ENCODE data around the gene D2HGDH. TPM values are rescaled to one million over a fixed set of nuclear protein-coding genes. Genes with fewer than 3 reads are reported as not detected.
A peak's percentile ranks its signal among the peaks of the same experiment; 100 is the strongest.

Gene D2HGDH
- total and polyA plus RNA-seq, 2 of the 13 experiments (the other 11 are each of a cell fraction or from before 2014, with no cell fraction given) = 19.2 to 20.3 TPM

DNA sequence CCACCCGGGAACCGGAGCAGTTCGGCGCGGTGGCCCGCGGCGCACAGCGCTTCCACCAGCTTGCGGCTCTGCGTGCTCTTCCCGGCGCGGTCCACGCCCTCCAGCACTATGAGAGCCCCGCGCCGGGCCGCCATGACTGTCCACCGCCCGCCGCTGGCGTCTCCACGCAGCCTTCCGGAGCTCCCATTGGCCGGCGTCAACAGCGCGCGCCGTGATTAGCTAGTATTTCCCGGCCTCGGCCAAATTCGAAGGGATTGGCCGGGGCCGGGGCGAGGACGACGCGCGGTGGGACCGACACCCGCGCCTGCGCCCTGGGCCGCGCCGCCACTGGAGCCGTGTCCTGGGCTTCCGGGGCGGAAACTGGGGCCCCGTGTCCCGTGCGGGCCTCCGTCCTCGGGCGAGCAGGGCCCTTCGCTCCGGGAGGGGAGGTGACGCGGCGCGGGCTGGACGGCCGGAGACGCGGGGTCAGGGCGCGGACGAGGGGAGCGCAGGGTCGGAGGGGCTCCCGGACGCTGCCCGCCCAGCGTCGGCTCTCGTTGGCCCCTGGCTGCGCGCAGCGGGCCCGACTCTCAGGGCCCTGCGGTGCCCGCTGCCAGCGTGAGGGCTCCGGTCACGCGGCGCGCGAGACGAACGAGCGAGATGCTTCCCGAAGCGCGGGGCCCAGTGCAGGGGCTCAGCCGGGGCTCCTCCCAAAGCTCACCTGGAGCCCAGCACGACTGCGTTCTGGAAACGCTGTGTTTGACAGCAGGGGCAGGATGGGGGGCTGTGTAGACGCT is 47.6 kb upstream of the D2HGDH start, which contains the start of gene DTYMK (continued):
- TF ChIP-seq, protein P1, sequence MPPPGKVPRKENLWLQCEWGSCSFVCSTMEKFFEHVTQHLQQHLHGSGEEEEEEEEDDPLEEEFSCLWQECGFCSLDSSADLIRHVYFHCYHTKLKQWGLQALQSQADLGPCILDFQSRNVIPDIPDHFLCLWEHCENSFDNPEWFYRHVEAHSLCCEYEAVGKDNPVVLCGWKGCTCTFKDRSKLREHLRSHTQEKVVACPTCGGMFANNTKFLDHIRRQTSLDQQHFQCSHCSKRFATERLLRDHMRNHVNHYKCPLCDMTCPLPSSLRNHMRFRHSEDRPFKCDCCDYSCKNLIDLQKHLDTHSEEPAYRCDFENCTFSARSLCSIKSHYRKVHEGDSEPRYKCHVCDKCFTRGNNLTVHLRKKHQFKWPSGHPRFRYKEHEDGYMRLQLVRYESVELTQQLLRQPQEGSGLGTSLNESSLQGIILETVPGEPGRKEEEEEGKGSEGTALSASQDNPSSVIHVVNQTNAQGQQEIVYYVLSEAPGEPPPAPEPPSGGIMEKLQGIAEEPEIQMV (CRISPR knock-in tag; IDR thresholded peaks at IDR 0.05; ENCODE audit: low read depth) = peak; percentile 65; the same call in 1 of the 2 replicates
- TF ChIP-seq, protein P2, sequence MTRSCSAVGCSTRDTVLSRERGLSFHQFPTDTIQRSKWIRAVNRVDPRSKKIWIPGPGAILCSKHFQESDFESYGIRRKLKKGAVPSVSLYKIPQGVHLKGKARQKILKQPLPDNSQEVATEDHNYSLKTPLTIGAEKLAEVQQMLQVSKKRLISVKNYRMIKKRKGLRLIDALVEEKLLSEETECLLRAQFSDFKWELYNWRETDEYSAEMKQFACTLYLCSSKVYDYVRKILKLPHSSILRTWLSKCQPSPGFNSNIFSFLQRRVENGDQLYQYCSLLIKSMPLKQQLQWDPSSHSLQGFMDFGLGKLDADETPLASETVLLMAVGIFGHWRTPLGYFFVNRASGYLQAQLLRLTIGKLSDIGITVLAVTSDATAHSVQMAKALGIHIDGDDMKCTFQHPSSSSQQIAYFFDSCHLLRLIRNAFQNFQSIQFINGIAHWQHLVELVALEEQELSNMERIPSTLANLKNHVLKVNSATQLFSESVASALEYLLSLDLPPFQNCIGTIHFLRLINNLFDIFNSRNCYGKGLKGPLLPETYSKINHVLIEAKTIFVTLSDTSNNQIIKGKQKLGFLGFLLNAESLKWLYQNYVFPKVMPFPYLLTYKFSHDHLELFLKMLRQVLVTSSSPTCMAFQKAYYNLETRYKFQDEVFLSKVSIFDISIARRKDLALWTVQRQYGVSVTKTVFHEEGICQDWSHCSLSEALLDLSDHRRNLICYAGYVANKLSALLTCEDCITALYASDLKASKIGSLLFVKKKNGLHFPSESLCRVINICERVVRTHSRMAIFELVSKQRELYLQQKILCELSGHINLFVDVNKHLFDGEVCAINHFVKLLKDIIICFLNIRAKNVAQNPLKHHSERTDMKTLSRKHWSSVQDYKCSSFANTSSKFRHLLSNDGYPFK (CRISPR knock-in tag; IDR thresholded peaks at IDR 0.05; ENCODE audit: borderline replicate concordance) = peak; percentile 77; the same call in 1 of the 2 replicates
- TF ChIP-seq ATAD3A (CRISPR knock-in tag; IDR thresholded peaks at IDR 0.05) = no peak
- TF ChIP-seq, protein P3, sequence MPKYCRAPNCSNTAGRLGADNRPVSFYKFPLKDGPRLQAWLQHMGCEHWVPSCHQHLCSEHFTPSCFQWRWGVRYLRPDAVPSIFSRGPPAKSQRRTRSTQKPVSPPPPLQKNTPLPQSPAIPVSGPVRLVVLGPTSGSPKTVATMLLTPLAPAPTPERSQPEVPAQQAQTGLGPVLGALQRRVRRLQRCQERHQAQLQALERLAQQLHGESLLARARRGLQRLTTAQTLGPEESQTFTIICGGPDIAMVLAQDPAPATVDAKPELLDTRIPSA (CRISPR knock-in tag; IDR thresholded peaks at IDR 0.05; ENCODE audit: borderline replicate concordance) = no peak
- TF ChIP-seq, protein P4, sequence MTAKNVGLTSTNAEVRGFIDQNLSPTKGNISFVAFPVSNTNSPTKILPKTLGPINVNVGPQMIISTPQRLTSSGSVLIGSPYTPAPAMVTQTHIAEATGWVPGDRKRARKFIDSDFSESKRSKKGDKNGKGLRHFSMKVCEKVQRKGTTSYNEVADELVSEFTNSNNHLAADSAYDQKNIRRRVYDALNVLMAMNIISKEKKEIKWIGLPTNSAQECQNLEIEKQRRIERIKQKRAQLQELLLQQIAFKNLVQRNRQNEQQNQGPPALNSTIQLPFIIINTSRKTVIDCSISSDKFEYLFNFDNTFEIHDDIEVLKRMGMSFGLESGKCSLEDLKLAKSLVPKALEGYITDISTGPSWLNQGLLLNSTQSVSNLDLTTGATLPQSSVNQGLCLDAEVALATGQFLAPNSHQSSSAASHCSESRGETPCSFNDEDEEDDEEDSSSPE (CRISPR knock-in tag; IDR thresholded peaks at IDR 0.05) = peak; percentile 99
- peak; percentile 24 for TF ChIP-seq IKZF4 (CRISPR knock-in tag; IDR thresholded peaks at IDR 0.05; ENCODE audit: borderline replicate concordance, low read depth, not compliant biosample characterization)
- TF ChIP-seq FOXP1 (IDR thresholded peaks at IDR 0.05) = no peak
- no peak for TF ChIP-seq FOXP1 (CRISPR knock-in tag; IDR thresholded peaks at IDR 0.05)
- TF ChIP-seq, protein P5, sequence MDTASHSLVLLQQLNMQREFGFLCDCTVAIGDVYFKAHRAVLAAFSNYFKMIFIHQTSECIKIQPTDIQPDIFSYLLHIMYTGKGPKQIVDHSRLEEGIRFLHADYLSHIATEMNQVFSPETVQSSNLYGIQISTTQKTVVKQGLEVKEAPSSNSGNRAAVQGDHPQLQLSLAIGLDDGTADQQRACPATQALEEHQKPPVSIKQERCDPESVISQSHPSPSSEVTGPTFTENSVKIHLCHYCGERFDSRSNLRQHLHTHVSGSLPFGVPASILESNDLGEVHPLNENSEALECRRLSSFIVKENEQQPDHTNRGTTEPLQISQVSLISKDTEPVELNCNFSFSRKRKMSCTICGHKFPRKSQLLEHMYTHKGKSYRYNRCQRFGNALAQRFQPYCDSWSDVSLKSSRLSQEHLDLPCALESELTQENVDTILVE (CRISPR knock-in tag; IDR thresholded peaks at IDR 0.05) = peak; percentile 98; the same call in 1 of the 2 replicates
- no peak for TF ChIP-seq FOXA1 (IDR thresholded peaks at IDR 0.05)
- TF ChIP-seq FOXA1 (CRISPR knock-in tag; IDR thresholded peaks at IDR 0.05) = 0 out of 2 replicates have a peak, but pooled peaks have one; percentile 32
- TF ChIP-seq ZNF33A (CRISPR knock-in tag; IDR thresholded peaks at IDR 0.05; ENCODE audit: borderline replicate concordance) = no peak
- TF ChIP-seq, protein P6, sequence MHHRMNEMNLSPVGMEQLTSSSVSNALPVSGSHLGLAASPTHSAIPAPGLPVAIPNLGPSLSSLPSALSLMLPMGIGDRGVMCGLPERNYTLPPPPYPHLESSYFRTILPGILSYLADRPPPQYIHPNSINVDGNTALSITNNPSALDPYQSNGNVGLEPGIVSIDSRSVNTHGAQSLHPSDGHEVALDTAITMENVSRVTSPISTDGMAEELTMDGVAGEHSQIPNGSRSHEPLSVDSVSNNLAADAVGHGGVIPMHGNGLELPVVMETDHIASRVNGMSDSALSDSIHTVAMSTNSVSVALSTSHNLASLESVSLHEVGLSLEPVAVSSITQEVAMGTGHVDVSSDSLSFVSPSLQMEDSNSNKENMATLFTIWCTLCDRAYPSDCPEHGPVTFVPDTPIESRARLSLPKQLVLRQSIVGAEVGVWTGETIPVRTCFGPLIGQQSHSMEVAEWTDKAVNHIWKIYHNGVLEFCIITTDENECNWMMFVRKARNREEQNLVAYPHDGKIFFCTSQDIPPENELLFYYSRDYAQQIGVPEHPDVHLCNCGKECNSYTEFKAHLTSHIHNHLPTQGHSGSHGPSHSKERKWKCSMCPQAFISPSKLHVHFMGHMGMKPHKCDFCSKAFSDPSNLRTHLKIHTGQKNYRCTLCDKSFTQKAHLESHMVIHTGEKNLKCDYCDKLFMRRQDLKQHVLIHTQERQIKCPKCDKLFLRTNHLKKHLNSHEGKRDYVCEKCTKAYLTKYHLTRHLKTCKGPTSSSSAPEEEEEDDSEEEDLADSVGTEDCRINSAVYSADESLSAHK (CRISPR knock-in tag; IDR thresholded peaks at IDR 0.05; ENCODE audit: borderline replicate concordance) = no peak
- TF ChIP-seq HHEX (CRISPR knock-in tag; IDR thresholded peaks at IDR 0.05) = no peak
- TF ChIP-seq, protein P7, sequence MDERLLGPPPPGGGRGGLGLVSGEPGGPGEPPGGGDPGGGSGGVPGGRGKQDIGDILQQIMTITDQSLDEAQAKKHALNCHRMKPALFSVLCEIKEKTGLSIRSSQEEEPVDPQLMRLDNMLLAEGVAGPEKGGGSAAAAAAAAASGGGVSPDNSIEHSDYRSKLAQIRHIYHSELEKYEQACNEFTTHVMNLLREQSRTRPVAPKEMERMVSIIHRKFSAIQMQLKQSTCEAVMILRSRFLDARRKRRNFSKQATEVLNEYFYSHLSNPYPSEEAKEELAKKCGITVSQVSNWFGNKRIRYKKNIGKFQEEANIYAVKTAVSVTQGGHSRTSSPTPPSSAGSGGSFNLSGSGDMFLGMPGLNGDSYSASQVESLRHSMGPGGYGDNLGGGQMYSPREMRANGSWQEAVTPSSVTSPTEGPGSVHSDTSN (CRISPR knock-in tag; IDR thresholded peaks at IDR 0.05) = no peak
- TF ChIP-seq, protein P8, sequence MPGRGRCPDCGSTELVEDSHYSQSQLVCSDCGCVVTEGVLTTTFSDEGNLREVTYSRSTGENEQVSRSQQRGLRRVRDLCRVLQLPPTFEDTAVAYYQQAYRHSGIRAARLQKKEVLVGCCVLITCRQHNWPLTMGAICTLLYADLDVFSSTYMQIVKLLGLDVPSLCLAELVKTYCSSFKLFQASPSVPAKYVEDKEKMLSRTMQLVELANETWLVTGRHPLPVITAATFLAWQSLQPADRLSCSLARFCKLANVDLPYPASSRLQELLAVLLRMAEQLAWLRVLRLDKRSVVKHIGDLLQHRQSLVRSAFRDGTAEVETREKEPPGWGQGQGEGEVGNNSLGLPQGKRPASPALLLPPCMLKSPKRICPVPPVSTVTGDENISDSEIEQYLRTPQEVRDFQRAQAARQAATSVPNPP (CRISPR knock-in tag; IDR thresholded peaks at IDR 0.05) = peak; percentile 91

All from HepG2 (cell line).